Gastroesophageal sphincter (tissue), 3 donors: ENCODE data around the gene C10orf105.

Experiments used
- CTCF ChIP-seq, 4 experiments: fragments of 200-600 bp in 2 of 4; fragments of 450-650 bp in 2 of 4; sonication (generic) in 1 of 4; IDR thresholded peaks; one replicate each; pipeline ENCODE4 v1.5.1; 2017 to 2019; ENCODE audit warnings: antibody characterized with exemption in 4 of 4, mild to moderate bottlenecking in 2 of 4, moderate library complexity in 2 of 4
- EP300 ChIP-seq: sonication (generic); formaldehyde crosslinking; IDR thresholded peaks from one replicate; pipeline ENCODE4 v1.6.1; 2017; ENCODE audit warnings: antibody characterized with exemption, mild to moderate bottlenecking
- POLR2AphosphoS5 ChIP-seq: sonication (generic); formaldehyde crosslinking; IDR thresholded peaks from one replicate; pipeline ENCODE4 v1.6.1; 2017; ENCODE audit warnings: antibody characterized with exemption

GRCh38 chr10:71766717-71767419 lies 47.3 kb upstream of the C10orf105 start:
- TF ChIP-seq CTCF (IDR thresholded peaks at IDR 0.05) (no peak), EP300 (no peak), POLR2AphosphoS5 (peak; percentile 86)
